Fibroblast of upper back skin (primary cell): Measurements from ENCODE around the gene MGMT.
A peak's percentile ranks its signal among the peaks of the same experiment; 100 is the strongest.

ENCODE experiments used
- DNase-seq: peaks from one replicate; pipeline ENCODE4 v3.0.0-alpha.2; 2013

The MGMT gene

GRCh38 chr10:129659508-129660268 lies 192.6 kb downstream of the MGMT start:
- peak; percentile 39 for DNase-seq

- DNase-seq, result peak; percentile 21
Measured at GRCh38 chr10:129660569-129660968, 193.5 kb downstream of the MGMT start.

GRCh38 chr10:129662426-129662825 lies 195.4 kb downstream of the MGMT start:
- peak; percentile 6 for DNase-seq

- no peak for DNase-seq
Measured at GRCh38 chr10:129670124-129670523, 203.1 kb downstream of the MGMT start.

GRCh38 chr10:129673292-129673691 lies 206.3 kb downstream of the MGMT start:
- no peak for DNase-seq

GRCh38 chr10:129675027-129675769 lies 208.2 kb downstream of the MGMT start:
- DNase-seq, result no peak

GRCh38 chr10:129676014-129676413 lies 209.0 kb downstream of the MGMT start:
- DNase-seq, result no peak

GRCh38 chr10:129677377-129677927 lies 210.4 kb downstream of the MGMT start:
- DNase-seq, result no peak

- no peak for DNase-seq
Measured at GRCh38 chr10:129678186-129678585, 211.1 kb downstream of the MGMT start.

- no peak for DNase-seq
Measured at GRCh38 chr10:129679207-129679606, 212.2 kb downstream of the MGMT start.

GRCh38 chr10:129680661-129681344 lies 213.8 kb downstream of the MGMT start:
- no peak for DNase-seq

GRCh38 chr10:129681856-129682255 lies 214.8 kb downstream of the MGMT start:
- DNase-seq, result no peak

- DNase-seq, result no peak
Measured at GRCh38 chr10:129683519-129683918, 216.5 kb downstream of the MGMT start.

GRCh38 chr10:129683920-129684319 lies 216.9 kb downstream of the MGMT start:
- no peak for DNase-seq

GRCh38 chr10:129685271-129685670 lies 218.2 kb downstream of the MGMT start:
- DNase-seq, result no peak

GRCh38 chr10:129689671-129690071 lies 222.6 kb downstream of the MGMT start:
- DNase-seq, result no peak

- no peak for DNase-seq
Measured at GRCh38 chr10:129690248-129691070, 223.4 kb downstream of the MGMT start.

- DNase-seq, result no peak
Measured at GRCh38 chr10:129692695-129693094, 225.7 kb downstream of the MGMT start.

GRCh38 chr10:129693382-129693781 lies 226.3 kb downstream of the MGMT start:
- no peak for DNase-seq

GRCh38 chr10:129694184-129694583 lies 227.1 kb downstream of the MGMT start:
- no peak for DNase-seq

GRCh38 chr10:129694691-129695243 lies 227.7 kb downstream of the MGMT start:
- peak; percentile 1 for DNase-seq

GRCh38 chr10:129695671-129696070 lies 228.6 kb downstream of the MGMT start:
- no peak for DNase-seq
